Smooth muscle cell (in vitro differentiated cells): ENCODE results near the gene ACAP2. TPM values are rescaled to one million over a fixed set of nuclear protein-coding genes. Genes with fewer than 3 reads are reported as not detected.

Experiments used
- DNase-seq: peaks from one replicate; lab custom pipeline; 2025; ENCODE audit not compliant: unreplicated experiment; lab: John Stamatoyannopoulos, UW
- H2AFZ ChIP-seq: fragments of 200-600 bp; sonication (generic); 2 replicates; pipeline ENCODE4 v1.6.0; 2016; ENCODE audit warnings: antibody characterized with exemption, low read depth, mild to moderate bottlenecking
- H3F3A ChIP-seq: fragments of 200-600 bp; sonication (generic); 2 replicates; pipeline ENCODE4 v1.6.0; 2017; ENCODE audit warnings: antibody characterized with exemption, low read depth
- H3K27ac ChIP-seq: fragments of 200-600 bp; sonication (generic); 2 replicates; pipeline ENCODE4 v1.5.1; 2016; ENCODE audit warnings: low read depth, mild to moderate bottlenecking
- H3K27me3 ChIP-seq: fragments of 200-600 bp; sonication (generic); 2 replicates; pipeline ENCODE4 v1.6.1; 2016; ENCODE audit warnings: low read depth, mild to moderate bottlenecking
- H3K36me3 ChIP-seq: fragments of 200-600 bp; sonication (generic); 2 replicates; pipeline ENCODE4 v1.5.1; 2016; ENCODE audit warnings: low read depth
- H3K4me1 ChIP-seq: fragments of 200-600 bp; sonication (generic); 2 replicates; pipeline ENCODE4 v1.5.1; 2016; ENCODE audit warnings: low read depth
- H3K4me2 ChIP-seq: fragments of 200-600 bp; sonication (generic); 2 replicates; pipeline ENCODE4 v1.6.0; 2016; ENCODE audit warnings: mild to moderate bottlenecking
- H3K4me3 ChIP-seq: fragments of 200-600 bp; sonication (generic); 2 replicates; pipeline ENCODE4 v1.5.1; 2016; ENCODE audit warnings: mild to moderate bottlenecking
- H3K79me2 ChIP-seq: fragments of 200-600 bp; sonication (generic); 2 replicates; pipeline ENCODE4 v1.6.0; 2016; ENCODE audit warnings: low read depth, mild to moderate bottlenecking
- H3K9ac ChIP-seq: fragments of 200-600 bp; sonication (generic); 2 replicates; pipeline ENCODE4 v1.6.0; 2016; ENCODE audit warnings: low read depth
- H3K9me3 ChIP-seq: fragments of 200-600 bp; sonication (generic); replicated peaks from 2 replicates; pipeline ENCODE4 v1.5.1; 2016; ENCODE audit warnings: low read depth
- H4K20me1 ChIP-seq: fragments of 200-600 bp; sonication (generic); 2 replicates; pipeline ENCODE4 v1.6.0; 2016; ENCODE audit warnings: low read depth
- CTCF ChIP-seq: fragments of 200-600 bp; sonication (generic); IDR thresholded peaks from 2 replicates; pipeline ENCODE4 v1.5.1; 2017; ENCODE audit warnings: borderline replicate concordance, mild to moderate bottlenecking, antibody characterized with exemption; ENCODE audit not compliant: insufficient read depth, poor library complexity, severe bottlenecking
- WGBS: methylation state at CpG from one replicate; pipeline ENCODE4 v1.1.7; 2016; ENCODE audit warnings: low lambda C conversion rate; 5-methylcytosine and 5-hydroxymethylcytosine counted together
- polyA plus RNA-seq: library from polyadenylated mRNA; unstranded; fragments of >200 nt; fragmentation: Nextera tagmentation; extraction: Ambion mirVana; gene quantifications from 2 replicates; pipeline ENCODE4 v1.2.1, GENCODE V29; 2016
- total RNA-seq: library from RNA; depleted of rRNA; stranded (reverse); fragments of >200 nt; gene quantifications from 2 replicates; pipeline ENCODE4 v1.2.3, GENCODE V29; 2014

The ACAP2 gene
- total and polyA plus RNA-seq, 2 experiments from 2014 or later, result 19.8 to 41.8 TPM

GRCh38 chr3:195397524-195397923 lies 45.3 kb downstream of the ACAP2 start:
- no peak overlapping the region for H3K4me2 ChIP-seq
- no peaks in the 10 kb centered on the region for H3F3A ChIP-seq
- no peaks in the 10 kb centered on the region for H3K9me3 ChIP-seq
- 90% methylated on average over 3 of the region's 3 CpGs for WGBS
- no peak for TF ChIP-seq CTCF
- no peak overlapping the region for H3K27ac ChIP-seq
- H3K27me3 ChIP-seq, result no peaks in the 10 kb centered on the region
- H3K79me2 ChIP-seq, result peaks cover 86% of the 10 kb centered on the region
- H3K36me3 ChIP-seq, result no peaks in the 10 kb centered on the region
- H3K4me3 ChIP-seq, result no peak overlapping the region
- no peak overlapping the region for H3K9ac ChIP-seq
- no peak overlapping the region for H2AFZ ChIP-seq
- peaks cover 92% of the 10 kb centered on the region for H4K20me1 ChIP-seq
- H3K4me1 ChIP-seq, result peaks cover 5% of the 10 kb centered on the region
- no peak for DNase-seq

- no peaks in the 10 kb centered on the region for H3K36me3 ChIP-seq
- peaks cover 70% of the 10 kb centered on the region for H4K20me1 ChIP-seq
- no peak for TF ChIP-seq CTCF
- no peak for DNase-seq
- H3K4me1 ChIP-seq, result no peaks in the 10 kb centered on the region
- peaks cover 79% of the 10 kb centered on the region for H3K79me2 ChIP-seq
- no peaks in the 10 kb centered on the region for H3F3A ChIP-seq
- no peaks in the 10 kb centered on the region for H3K9me3 ChIP-seq
- H3K9ac ChIP-seq, result no peak overlapping the region
- H3K27me3 ChIP-seq, result no peaks in the 10 kb centered on the region
- no peak overlapping the region for H3K27ac ChIP-seq
- no peak overlapping the region for H3K4me2 ChIP-seq
- H3K4me3 ChIP-seq, result no peak overlapping the region
- no peak overlapping the region for H2AFZ ChIP-seq
- 98% methylated on average over 4 of the region's 4 CpGs for WGBS
Observed at GRCh38 chr3:195395208-195395816, 47.5 kb downstream of the ACAP2 start.

- no peak overlapping the region for H2AFZ ChIP-seq
- peaks cover 74% of the 10 kb centered on the region for H3K79me2 ChIP-seq
- H3K9me3 ChIP-seq, result no peaks in the 10 kb centered on the region
- no peaks in the 10 kb centered on the region for H3F3A ChIP-seq
- H4K20me1 ChIP-seq, result peaks cover 64% of the 10 kb centered on the region
- TF ChIP-seq CTCF, result no peak
- no peak overlapping the region for H3K9ac ChIP-seq
- no peak overlapping the region for H3K27ac ChIP-seq
- no peak overlapping the region for H3K4me3 ChIP-seq
- no peak for DNase-seq
- H3K27me3 ChIP-seq, result no peaks in the 10 kb centered on the region
- no peaks in the 10 kb centered on the region for H3K36me3 ChIP-seq
- no peak overlapping the region for H3K4me2 ChIP-seq
- 64% methylated on average over 3 of the region's 3 CpGs for WGBS
- H3K4me1 ChIP-seq, result no peaks in the 10 kb centered on the region
Observed at GRCh38 chr3:195394700-195395099, 48.1 kb downstream of the ACAP2 start.

- no peak for TF ChIP-seq CTCF
Observed at GRCh38 chr3:195394024-195394423, 48.8 kb downstream of the ACAP2 start.

More at GRCh38 chr3:195394024-195394423, 48.8 kb downstream of the ACAP2 start:
- Histone ChIP-seq H3F3A (no peaks in the 10 kb centered on the region), H3K36me3 (no peaks in the 10 kb centered on the region), H2AFZ (no peak overlapping the region), H4K20me1 (peaks cover 58% of the 10 kb centered on the region), H3K9ac (no peak overlapping the region), H3K4me1 (no peaks in the 10 kb centered on the region), H3K4me3 (no peak overlapping the region), H3K27me3 (no peaks in the 10 kb centered on the region), H3K27ac (no peak overlapping the region), H3K9me3 (no peaks in the 10 kb centered on the region), H3K79me2 (peaks cover 67% of the 10 kb centered on the region), H3K4me2 (no peak overlapping the region)
- no peak for DNase-seq
- WGBS, result 96% methylated on average over 7 of the region's 7 CpGs
